HEK293 (cell line): ENCODE data around the gene CHST8.

ENCODE experiments used
- CTCF ChIA-PET: fragments of 350-600 bp; formaldehyde crosslinking; extraction: SDS; loops from one replicate; lab custom pipeline; 2021; ENCODE audit warnings: antibody characterized with exemption; lab: Yijun Ruan, JAX
- POLR2A ChIA-PET: fragments of 300-600 bp; formaldehyde crosslinking; extraction: SDS; loops from one replicate; lab custom pipeline; 2020; ENCODE audit warnings: antibody characterized with exemption, inconsistent platforms; lab: Yijun Ruan, JAX
- H3K27ac ChIP-seq: fragments of 200-500 bp; sonication (Bioruptor generic); 2 replicates; pipeline ENCODE4 v1.5.1; 2014; ENCODE audit warnings: low read depth, low read length, control low read depth, inconsistent platforms; ENCODE audit errors: extremely low read depth
- H3K36me3 ChIP-seq, 2 experiments: fragments of 200-500 bp in 1 of 2; sonication (Bioruptor generic) in 1 of 2; 1 replicate in 1 of 2; 2 replicates in 1 of 2; pipeline ENCODE4 v1.5.1; 2014 to 2017; ENCODE audit warnings: inconsistent platforms in 2 of 2, low read length in 2 of 2; ENCODE audit not compliant: control insufficient read depth in 2 of 2, insufficient read depth in 1 of 2
- H3K4me1 ChIP-seq: fragments of 200-500 bp; sonication (Bioruptor generic); 2 replicates; pipeline ENCODE4 v1.5.1; 2014; ENCODE audit warnings: mild to moderate bottlenecking, low read length, inconsistent platforms; ENCODE audit not compliant: control insufficient read depth, insufficient read depth
- H3K4me3 ChIP-seq: 2 replicates; pipeline ENCODE4 v1.5.1; 2011; ENCODE audit warnings: low read depth, mild to moderate bottlenecking, control low read depth, low read length, moderate library complexity
- H3K9me3 ChIP-seq: fragments of 200-500 bp; sonication (Bioruptor generic); 2 replicates; pipeline ENCODE4 v1.5.1; 2014; ENCODE audit warnings: low read depth, low read length, inconsistent platforms; ENCODE audit not compliant: control insufficient read depth, insufficient read depth
- BCL11B ChIP-seq: fragments of 450-650 bp; formaldehyde crosslinking; IDR thresholded peaks from 2 replicates; pipeline ENCODE4 v1.5.1; 2016; ENCODE audit warnings: low read depth, missing biosample characterization, missing genetic modification characterization
- EGR2 ChIP-seq: fragments of 450-650 bp; formaldehyde crosslinking; IDR thresholded peaks from 2 replicates; pipeline ENCODE4 v1.5.1; 2016; ENCODE audit warnings: low read depth, missing biosample characterization, missing genetic modification characterization
- GLIS2 ChIP-seq: fragments of 450-650 bp; formaldehyde crosslinking; IDR thresholded peaks from 2 replicates; pipeline ENCODE4 v1.5.1; 2016; ENCODE audit warnings: missing biosample characterization, missing genetic modification characterization
- HOXA7 ChIP-seq: sonication (generic); formaldehyde crosslinking; IDR thresholded peaks from 2 replicates; pipeline ENCODE4 v1.8.1; 2022; ENCODE audit warnings: missing genetic modification reagents, borderline replicate concordance
- KLF17 ChIP-seq: fragments of 450-650 bp; formaldehyde crosslinking; IDR thresholded peaks from 2 replicates; pipeline ENCODE4 v1.5.1; 2016; ENCODE audit warnings: missing biosample characterization, missing genetic modification characterization
- REST ChIP-seq: fragments of 450-650 bp; formaldehyde crosslinking; IDR thresholded peaks from 2 replicates; pipeline ENCODE4 v1.5.1; 2016; ENCODE audit warnings: missing biosample characterization, missing genetic modification characterization
- ZBTB8A ChIP-seq: fragments of 450-650 bp; formaldehyde crosslinking; IDR thresholded peaks from 2 replicates; pipeline ENCODE4 v1.5.1; 2016; ENCODE audit warnings: missing biosample characterization, missing genetic modification characterization
- ZNF140 ChIP-seq: fragments of 450-650 bp; formaldehyde crosslinking; IDR thresholded peaks from 2 replicates; pipeline ENCODE4 v1.5.1; 2016; ENCODE audit warnings: missing biosample characterization, missing genetic modification characterization
- ZNF530 ChIP-seq: fragments of 450-650 bp; formaldehyde crosslinking; IDR thresholded peaks from 2 replicates; pipeline ENCODE4 v1.5.1; 2016; ENCODE audit warnings: low read depth, missing biosample characterization, missing genetic modification characterization
- ZNF571 ChIP-seq: fragments of 450-650 bp; formaldehyde crosslinking; IDR thresholded peaks from 2 replicates; pipeline ENCODE4 v1.5.0; 2017; ENCODE audit warnings: missing biosample characterization, missing genetic modification characterization
- ZNF610 ChIP-seq: fragments of 450-650 bp; formaldehyde crosslinking; IDR thresholded peaks from 2 replicates; pipeline ENCODE4 v1.5.1; 2016; ENCODE audit warnings: missing biosample characterization, missing genetic modification characterization, borderline replicate concordance
- ZNF629 ChIP-seq: fragments of 450-650 bp; formaldehyde crosslinking; IDR thresholded peaks from 2 replicates; pipeline ENCODE4 v1.5.1; 2017; ENCODE audit warnings: missing biosample characterization, missing genetic modification characterization
- ZSCAN30 ChIP-seq: fragments of 450-650 bp; IDR thresholded peaks from 2 replicates; pipeline ENCODE4 v1.5.1; 2018; ENCODE audit warnings: missing biosample characterization, mild to moderate bottlenecking, missing genetic modification characterization, moderate library complexity
- ZSCAN5A ChIP-seq: fragments of 450-650 bp; formaldehyde crosslinking; IDR thresholded peaks from 2 replicates; pipeline ENCODE4 v1.5.1; 2016; ENCODE audit warnings: missing biosample characterization, missing genetic modification characterization
- TF ChIP-seq, protein P1 (sequence below): fragments of 450-650 bp; IDR thresholded peaks from 2 replicates; pipeline ENCODE4 v1.5.1; 2018; ENCODE audit warnings: missing biosample characterization, missing genetic modification characterization
- TF ChIP-seq, protein P2 (sequence below): fragments of 450-650 bp; formaldehyde crosslinking; IDR thresholded peaks from 2 replicates; pipeline ENCODE4 v1.5.1; 2016; ENCODE audit warnings: missing biosample characterization, missing genetic modification characterization

Gene CHST8

DNA sequence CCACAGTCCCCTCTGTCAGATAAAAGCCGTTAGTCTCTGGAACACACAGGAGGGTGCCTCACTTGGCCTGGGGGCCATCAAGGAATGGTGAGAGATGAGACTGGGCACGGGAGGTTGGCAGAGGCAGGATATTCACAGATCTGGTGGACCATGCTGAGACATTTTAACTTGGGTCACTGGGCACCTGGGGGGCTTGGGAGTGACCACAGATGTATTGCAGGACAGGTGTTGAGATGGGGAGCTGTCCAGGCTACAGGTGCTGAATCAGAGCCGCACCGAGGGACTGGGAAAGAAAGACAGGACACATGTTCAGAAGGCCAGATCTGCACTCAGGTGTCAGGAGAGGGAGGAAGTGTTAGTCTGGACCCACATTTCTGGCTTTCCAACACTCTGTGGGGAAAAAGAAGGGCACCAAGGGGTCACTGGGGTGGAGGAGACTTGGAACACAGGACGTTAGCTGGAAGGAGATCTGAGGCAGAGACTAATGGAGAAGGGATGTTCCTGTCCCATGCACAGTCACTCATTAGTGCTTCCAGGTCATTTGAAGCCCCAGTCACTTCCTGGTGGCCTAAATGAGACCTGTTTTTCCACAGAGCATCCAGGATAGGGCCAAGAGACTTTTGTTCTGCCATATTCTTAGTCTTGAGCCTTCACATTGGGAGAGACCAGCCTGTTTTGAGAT lies 56.1 kb downstream of the CHST8 start:
- POLR2A ChIA-PET, result no interaction called here
- Histone ChIP-seq H3K4me3 (no peak overlapping the region), H3K9me3 (no peaks in the 10 kb centered on the region), H3K36me3 (no peaks in the 10 kb centered on the region; a peak in 1 of 3 replicates), H3K27ac (no peak overlapping the region), H3K4me1 (no peaks in the 10 kb centered on the region)
- TF ChIP-seq ZNF530, result no peak
- TF ChIP-seq, protein P1, sequence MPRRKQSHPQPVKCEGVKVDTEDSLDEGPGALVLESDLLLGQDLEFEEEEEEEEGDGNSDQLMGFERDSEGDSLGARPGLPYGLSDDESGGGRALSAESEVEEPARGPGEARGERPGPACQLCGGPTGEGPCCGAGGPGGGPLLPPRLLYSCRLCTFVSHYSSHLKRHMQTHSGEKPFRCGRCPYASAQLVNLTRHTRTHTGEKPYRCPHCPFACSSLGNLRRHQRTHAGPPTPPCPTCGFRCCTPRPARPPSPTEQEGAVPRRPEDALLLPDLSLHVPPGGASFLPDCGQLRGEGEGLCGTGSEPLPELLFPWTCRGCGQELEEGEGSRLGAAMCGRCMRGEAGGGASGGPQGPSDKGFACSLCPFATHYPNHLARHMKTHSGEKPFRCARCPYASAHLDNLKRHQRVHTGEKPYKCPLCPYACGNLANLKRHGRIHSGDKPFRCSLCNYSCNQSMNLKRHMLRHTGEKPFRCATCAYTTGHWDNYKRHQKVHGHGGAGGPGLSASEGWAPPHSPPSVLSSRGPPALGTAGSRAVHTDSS (tag by site-specific recombination), result no peak
- TF ChIP-seq ZSCAN5A (tag by site-specific recombination), result no peak
- TF ChIP-seq HOXA7 (CRISPR knock-in tag), result no peak
- TF ChIP-seq, protein P2, sequence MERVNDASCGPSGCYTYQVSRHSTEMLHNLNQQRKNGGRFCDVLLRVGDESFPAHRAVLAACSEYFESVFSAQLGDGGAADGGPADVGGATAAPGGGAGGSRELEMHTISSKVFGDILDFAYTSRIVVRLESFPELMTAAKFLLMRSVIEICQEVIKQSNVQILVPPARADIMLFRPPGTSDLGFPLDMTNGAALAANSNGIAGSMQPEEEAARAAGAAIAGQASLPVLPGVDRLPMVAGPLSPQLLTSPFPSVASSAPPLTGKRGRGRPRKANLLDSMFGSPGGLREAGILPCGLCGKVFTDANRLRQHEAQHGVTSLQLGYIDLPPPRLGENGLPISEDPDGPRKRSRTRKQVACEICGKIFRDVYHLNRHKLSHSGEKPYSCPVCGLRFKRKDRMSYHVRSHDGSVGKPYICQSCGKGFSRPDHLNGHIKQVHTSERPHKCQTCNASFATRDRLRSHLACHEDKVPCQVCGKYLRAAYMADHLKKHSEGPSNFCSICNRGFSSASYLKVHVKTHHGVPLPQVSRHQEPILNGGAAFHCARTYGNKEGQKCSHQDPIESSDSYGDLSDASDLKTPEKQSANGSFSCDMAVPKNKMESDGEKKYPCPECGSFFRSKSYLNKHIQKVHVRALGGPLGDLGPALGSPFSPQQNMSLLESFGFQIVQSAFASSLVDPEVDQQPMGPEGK (tag by site-specific recombination), result 0 out of 2 replicates have a peak, but pooled peaks have one; percentile 22
- no peak for TF ChIP-seq ZNF140 (tag by site-specific recombination)
- no peak for TF ChIP-seq ZBTB8A (tag by site-specific recombination)
- TF ChIP-seq ZNF629 (tag by site-specific recombination), result no peak
- no peak for TF ChIP-seq KLF17 (tag by site-specific recombination)
- peak; percentile 99 for TF ChIP-seq REST (tag by site-specific recombination)
- TF ChIP-seq ZNF610 (tag by site-specific recombination), result no peak
- TF ChIP-seq EGR2 (tag by site-specific recombination), result no peak
- TF ChIP-seq ZSCAN30 (tag by site-specific recombination), result no peak
- 0 out of 2 replicates have a peak, but pooled peaks have one; percentile 23 for TF ChIP-seq GLIS2 (tag by site-specific recombination)
- TF ChIP-seq ZNF571 (tag by site-specific recombination), result no peak
- no peak for TF ChIP-seq BCL11B (tag by site-specific recombination)
- CTCF ChIA-PET, result interaction anchor here (0.5 to 1.1 kb wide), 4 partner anchors 10 to 494 kb away, joined by 3 to 4 read pairs (median 3); no protein-coding TSS in a partner anchor
